ENCODE measurements around the gene TAOK1.

TAOK1 gene

DNA sequence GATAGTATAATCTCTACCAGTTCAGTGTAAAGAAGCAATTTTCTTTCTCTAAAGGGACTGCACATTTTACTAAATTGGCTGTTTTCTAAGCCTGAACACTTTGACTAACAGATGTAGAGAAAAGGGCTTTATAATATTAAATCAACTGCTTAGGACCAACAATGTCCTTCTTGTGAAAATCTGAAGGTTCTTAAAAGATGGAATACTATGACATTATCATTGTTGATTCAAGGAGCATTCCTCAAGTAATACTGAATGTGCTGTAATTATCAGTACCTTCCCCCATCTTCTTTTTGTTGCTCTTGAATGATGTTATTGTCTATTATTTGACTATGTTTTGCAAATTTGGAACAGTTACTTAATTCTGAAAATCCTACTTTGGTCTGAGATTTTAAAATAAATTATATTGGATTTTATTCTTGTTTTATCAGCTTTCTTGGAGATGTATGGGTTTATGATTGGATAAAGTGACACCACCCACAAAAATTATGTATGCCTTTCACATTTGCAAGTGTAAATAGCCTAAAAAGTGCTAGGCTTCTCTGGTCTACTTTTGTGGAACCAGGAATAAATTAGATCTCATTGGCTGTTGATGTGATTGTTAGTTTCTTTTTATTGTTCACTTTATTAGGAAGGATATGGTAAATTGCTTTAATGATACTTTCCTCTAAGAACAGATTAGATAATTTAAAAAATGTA, 53.0 kb downstream of the TAOK1 start:
- no peak for TF ChIP-seq CTCF (IDR thresholded peaks at IDR 0.05; ENCODE audit: borderline replicate concordance, insufficient read depth, low read depth, low read length)

DNA sequence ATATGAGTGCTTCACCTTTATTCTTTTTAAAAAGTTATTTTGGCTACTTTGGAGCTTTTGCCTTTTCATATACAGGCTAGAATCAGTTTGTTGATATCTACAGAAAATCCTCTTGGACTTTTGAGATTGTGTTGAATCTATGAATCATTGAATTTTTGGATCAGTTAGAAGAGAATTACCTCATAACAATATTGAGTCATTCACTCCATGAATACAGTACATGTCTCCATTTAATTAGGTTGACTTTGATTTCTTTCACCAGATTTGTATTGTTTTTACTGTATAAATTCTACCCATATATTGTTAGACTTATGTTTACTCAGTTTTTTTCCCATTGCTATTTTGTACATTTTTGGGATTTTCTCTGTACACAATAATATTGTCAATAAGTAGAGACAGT, 54.4 kb downstream of the TAOK1 start:
- no peak for TF ChIP-seq CTCF (IDR thresholded peaks at IDR 0.05; ENCODE audit: borderline replicate concordance, insufficient read depth, low read depth, low read length)
- H3K4me3 ChIP-seq (ENCODE audit: low read depth, low read length): no peak overlapping the region

More for the DNA sequence above, 53.0 kb downstream of the TAOK1 start:
- H3K4me3 ChIP-seq (ENCODE audit: low read depth, low read length): no peak overlapping the region

DNA sequence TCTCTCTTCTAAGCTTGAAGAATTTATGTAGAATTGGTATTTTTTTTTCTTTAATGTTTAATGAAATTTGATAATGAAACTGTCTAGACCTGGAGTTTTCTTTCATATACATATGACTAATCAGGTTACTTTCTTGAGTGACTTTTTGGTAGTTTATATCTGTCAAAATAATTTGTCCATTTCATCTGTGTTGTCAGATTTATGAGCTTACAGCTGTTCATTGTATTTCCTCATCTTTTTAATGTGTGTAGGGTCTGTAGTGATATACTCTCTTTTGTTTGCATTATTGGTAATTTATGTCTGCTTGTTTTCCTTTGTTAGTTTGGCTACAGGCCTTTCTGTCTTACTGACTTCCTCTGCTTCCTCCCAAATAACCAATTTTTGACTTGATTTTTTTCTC, 55.7 kb downstream of the TAOK1 start:
- no peak overlapping the region for H3K4me3 ChIP-seq (ENCODE audit: low read depth, low read length)
- TF ChIP-seq CTCF (IDR thresholded peaks at IDR 0.05; ENCODE audit: borderline replicate concordance, insufficient read depth, low read depth, low read length): no peak

- H3K4me3 ChIP-seq (ENCODE audit: low read depth, low read length): no peak overlapping the region
- TF ChIP-seq CTCF (IDR thresholded peaks at IDR 0.05; ENCODE audit: borderline replicate concordance, insufficient read depth, low read depth, low read length): no peak
Observed at GRCh38 chr17:29449865-29450671, 59.9 kb downstream of the TAOK1 start.

GRCh38 chr17:29451121-29451742, 61.1 kb downstream of the TAOK1 start:
- no peak for TF ChIP-seq CTCF (IDR thresholded peaks at IDR 0.05; ENCODE audit: borderline replicate concordance, insufficient read depth, low read depth, low read length)
- no peak overlapping the region for H3K4me3 ChIP-seq (ENCODE audit: low read depth, low read length)

GRCh38 chr17:29458066-29458465, 67.9 kb downstream of the TAOK1 start:
- TF ChIP-seq CTCF (IDR thresholded peaks at IDR 0.05; ENCODE audit: borderline replicate concordance, insufficient read depth, low read depth, low read length): no peak

More at GRCh38 chr17:29458066-29458465, 67.9 kb downstream of the TAOK1 start:
- no peak overlapping the region for H3K4me3 ChIP-seq (ENCODE audit: low read depth, low read length)
